ENCODE measurements around the gene B3GNT5. TPM values are rescaled to one million over a fixed set of nuclear protein-coding genes. Genes with fewer than 3 reads are reported as not detected.

Gene B3GNT5
- total RNA-seq, 4 donors from 2014 or later: 4.6 to 16.8 (median 11.5) TPM

GRCh38 chr3:183233966-183234365 is 19.1 kb upstream of the B3GNT5 start:
- TF ChIP-seq, protein P1, sequence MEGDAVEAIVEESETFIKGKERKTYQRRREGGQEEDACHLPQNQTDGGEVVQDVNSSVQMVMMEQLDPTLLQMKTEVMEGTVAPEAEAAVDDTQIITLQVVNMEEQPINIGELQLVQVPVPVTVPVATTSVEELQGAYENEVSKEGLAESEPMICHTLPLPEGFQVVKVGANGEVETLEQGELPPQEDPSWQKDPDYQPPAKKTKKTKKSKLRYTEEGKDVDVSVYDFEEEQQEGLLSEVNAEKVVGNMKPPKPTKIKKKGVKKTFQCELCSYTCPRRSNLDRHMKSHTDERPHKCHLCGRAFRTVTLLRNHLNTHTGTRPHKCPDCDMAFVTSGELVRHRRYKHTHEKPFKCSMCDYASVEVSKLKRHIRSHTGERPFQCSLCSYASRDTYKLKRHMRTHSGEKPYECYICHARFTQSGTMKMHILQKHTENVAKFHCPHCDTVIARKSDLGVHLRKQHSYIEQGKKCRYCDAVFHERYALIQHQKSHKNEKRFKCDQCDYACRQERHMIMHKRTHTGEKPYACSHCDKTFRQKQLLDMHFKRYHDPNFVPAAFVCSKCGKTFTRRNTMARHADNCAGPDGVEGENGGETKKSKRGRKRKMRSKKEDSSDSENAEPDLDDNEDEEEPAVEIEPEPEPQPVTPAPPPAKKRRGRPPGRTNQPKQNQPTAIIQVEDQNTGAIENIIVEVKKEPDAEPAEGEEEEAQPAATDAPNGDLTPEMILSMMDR (IDR thresholded peaks at IDR 0.05; ENCODE audit: low read depth): no peak

DNA sequence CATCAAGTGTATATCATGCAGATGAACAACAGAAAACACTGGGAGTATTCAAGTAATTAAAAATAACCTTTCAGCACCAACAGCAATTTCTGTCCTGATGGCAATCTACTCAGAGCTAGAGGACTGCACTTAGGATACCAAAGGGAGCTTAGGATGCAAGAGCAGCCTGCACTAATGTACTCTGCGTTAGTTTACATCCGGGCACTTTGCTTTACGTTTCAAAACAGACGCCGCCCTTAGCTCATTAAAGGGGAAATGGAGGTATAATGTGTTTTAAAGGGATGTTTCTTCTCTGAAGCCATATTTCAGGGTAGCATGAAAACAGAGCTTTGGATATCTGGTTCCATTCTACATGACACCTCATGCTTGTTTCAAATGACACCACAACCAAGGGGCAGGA is 14.0 kb upstream of the B3GNT5 start:
- TF ChIP-seq, protein P1 (IDR thresholded peaks at IDR 0.05; ENCODE audit: low read depth): no peak

DNA sequence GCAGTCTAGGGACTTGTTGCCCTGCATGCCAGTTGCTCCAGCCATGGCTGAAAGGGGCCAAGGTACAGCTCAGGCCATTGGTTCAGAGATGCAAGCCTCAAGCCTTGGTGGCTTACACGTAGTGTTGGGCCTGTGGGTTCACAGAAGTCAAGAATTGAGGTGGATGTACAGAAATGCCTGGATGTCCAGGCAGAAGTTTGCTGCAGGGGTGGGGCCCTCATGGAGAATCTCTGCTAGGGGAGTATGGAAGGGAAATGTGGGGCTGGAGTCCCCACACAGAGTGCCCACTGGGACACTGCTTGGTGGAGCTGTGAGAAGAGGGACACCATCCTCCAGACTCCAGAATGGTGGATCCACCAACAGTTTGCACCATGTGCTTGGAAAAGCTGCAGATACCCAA is 10.6 kb upstream of the B3GNT5 start:
- TF ChIP-seq, protein P1 (IDR thresholded peaks at IDR 0.05; ENCODE audit: low read depth): no peak

DNA sequence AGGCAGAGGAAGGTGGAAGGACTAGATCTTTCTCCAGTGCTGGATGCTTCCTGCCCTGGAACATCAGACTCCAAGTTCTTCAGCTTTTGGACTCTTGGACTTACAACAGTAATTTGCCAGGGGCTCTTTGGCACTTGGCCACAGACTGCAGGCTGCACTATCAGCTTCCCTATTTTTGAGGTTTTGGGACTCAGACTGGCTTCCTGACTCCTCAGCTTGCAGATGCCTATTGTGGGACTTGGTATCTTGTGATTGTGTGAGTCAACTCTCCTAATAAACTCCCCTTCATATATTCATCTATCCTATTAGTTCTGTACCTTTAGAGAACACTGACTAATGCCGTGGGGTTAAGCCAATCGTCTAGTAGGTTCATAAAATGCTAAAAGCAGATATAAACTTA is 8.8 kb upstream of the B3GNT5 start:
- TF ChIP-seq, protein P1 (IDR thresholded peaks at IDR 0.05; ENCODE audit: low read depth): no peak

GRCh38 chr3:183244981-183245476 is 8.0 kb upstream of the B3GNT5 start:
- TF ChIP-seq, protein P1 (IDR thresholded peaks at IDR 0.05; ENCODE audit: low read depth): no peak

GRCh38 chr3:183247011-183247589 is 6.0 kb upstream of the B3GNT5 start:
- TF ChIP-seq, protein P1 (IDR thresholded peaks at IDR 0.05; ENCODE audit: low read depth): no peak

DNA sequence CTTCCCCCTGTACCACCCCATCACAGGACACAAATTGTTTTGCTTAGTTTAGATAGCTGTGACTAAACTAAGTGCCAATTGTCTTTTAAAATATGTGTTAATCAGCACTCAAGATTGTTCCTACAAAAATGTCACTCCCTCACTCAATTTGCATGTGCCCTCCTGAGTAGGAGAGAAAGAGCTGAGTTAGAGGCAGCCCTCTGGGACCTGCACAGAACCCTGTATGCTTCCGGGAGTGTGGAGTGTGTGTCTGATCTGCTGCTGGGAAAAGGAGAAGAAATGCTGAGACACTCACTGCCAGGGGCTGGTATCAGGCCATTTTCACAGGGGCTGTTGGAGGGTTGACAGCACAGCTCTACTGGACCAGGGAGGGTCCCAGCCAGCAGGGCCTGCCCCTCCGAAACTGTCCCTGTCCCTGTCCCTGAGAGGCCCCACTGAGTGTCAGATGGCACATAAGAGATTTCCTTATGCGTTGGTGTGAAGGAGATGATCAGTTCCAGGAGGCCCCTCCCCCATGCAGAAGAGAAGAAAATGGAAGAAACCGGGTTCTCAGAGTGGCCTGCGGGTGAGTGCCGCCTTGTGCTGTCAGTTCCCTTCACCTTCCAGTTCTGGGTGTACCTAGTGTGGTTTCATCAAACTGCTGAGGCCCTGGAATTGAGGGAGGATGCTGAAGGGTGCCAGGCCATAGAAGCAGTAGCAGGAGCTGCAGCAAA is 3.9 kb upstream of the B3GNT5 start:
- TF ChIP-seq, protein P1 (IDR thresholded peaks at IDR 0.05; ENCODE audit: low read depth): no peak
